NT2/D1 (cell line): Measurements from ENCODE around the gene BTAF1.

Source experiments
- DNase-seq: peaks from one replicate; pipeline ENCODE4 v3.0.0-alpha.2; 2011; ENCODE audit warnings: low read depth, low spot score
- H3K27me3 ChIP-seq: 2 replicates; pipeline ENCODE4 v1.6.0; 2011; ENCODE audit warnings: mild to moderate bottlenecking; ENCODE audit not compliant: insufficient read length, insufficient read depth
- H3K36me3 ChIP-seq: 2 replicates; pipeline ENCODE4 v1.6.1; 2011; ENCODE audit warnings: mild to moderate bottlenecking, low read length, mixed read lengths; ENCODE audit not compliant: insufficient read depth, insufficient read length
- H3K4me1 ChIP-seq: 2 replicates; pipeline ENCODE4 v1.5.1; 2011; ENCODE audit not compliant: insufficient read depth, insufficient read length
- H3K4me3 ChIP-seq: 2 replicates; pipeline ENCODE4 v1.5.1; 2011; ENCODE audit warnings: low read depth; ENCODE audit not compliant: insufficient read length
- H3K9ac ChIP-seq: 2 replicates; pipeline ENCODE4 v1.6.0; 2011; ENCODE audit warnings: low read depth; ENCODE audit not compliant: insufficient read length
- H3K9me3 ChIP-seq: 2 replicates; pipeline ENCODE4 v1.5.1; 2011; ENCODE audit warnings: mild to moderate bottlenecking, low read length; ENCODE audit not compliant: insufficient read depth
- SUZ12 ChIP-seq: IDR thresholded peaks from 2 replicates; pipeline ENCODE4 v1.6.1; 2011; ENCODE audit not compliant: insufficient read length, insufficient read depth; ENCODE audit errors: extremely low read depth
- YY1 ChIP-seq: IDR thresholded peaks from 2 replicates; pipeline ENCODE4 v1.6.1; 2011; ENCODE audit not compliant: insufficient read length, insufficient read depth
- ZNF274 ChIP-seq: IDR thresholded peaks from 2 replicates; pipeline ENCODE4 v1.6.1; 2011; ENCODE audit warnings: mild to moderate bottlenecking, low read depth, low read length

Gene BTAF1

GRCh38 chr10:91983416-91983815 lies 59.8 kb downstream of the BTAF1 start:
- Histone ChIP-seq H3K9ac (no peak overlapping the region), H3K27me3 (no peaks in the 10 kb centered on the region), H3K4me1 (no peaks in the 10 kb centered on the region), H3K9me3 (no peaks in the 10 kb centered on the region; the same call in 1 of the 2 replicates), H3K36me3 (peaks cover 50% of the 10 kb centered on the region), H3K4me3 (no peak overlapping the region)
- no peak for DNase-seq
- TF ChIP-seq ZNF274 (no peak), YY1 (no peak), SUZ12 (no peak)

DNA sequence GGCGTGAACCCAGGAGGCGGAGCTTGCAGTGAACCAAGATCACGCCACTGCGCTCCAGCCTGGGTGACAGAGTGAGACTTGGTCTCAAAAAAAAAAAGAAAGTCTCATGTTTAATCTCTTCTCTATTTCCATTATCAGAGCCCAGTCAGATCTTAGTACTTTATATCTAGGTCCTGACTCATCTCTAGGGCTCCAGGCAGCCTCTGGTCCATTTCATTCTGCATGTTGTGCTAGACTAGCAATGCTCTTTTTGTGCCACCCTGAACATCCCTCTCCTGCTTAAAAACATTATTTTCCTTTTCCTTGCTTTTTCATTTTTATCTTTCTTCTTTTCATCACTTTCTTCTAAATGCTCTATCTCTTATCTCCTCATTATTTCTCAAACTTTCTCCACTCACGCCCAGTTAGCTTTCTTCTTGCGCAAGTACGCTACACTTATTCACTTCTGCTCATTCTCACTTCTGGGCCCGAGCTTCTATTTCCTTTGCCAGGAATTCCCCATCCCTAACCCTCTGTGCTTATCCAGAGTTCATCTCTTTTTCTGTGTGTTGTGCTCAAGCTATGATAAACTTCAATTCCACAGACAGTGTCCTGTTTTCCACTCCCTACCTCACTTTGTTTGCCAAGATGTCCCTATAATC lies 63.9 kb downstream of the BTAF1 start:
- H3K27me3 ChIP-seq, result no peaks in the 10 kb centered on the region
- no peak overlapping the region for H3K9ac ChIP-seq
- no peaks in the 10 kb centered on the region for H3K4me1 ChIP-seq
- H3K4me3 ChIP-seq, result no peak overlapping the region
- peaks cover 53% of the 10 kb centered on the region for H3K36me3 ChIP-seq
- DNase-seq, result no peak
- no peaks in the 10 kb centered on the region; the same call in 1 of the 2 replicates for H3K9me3 ChIP-seq
- TF ChIP-seq YY1 (no peak), SUZ12 (no peak), ZNF274 (no peak)

DNA sequence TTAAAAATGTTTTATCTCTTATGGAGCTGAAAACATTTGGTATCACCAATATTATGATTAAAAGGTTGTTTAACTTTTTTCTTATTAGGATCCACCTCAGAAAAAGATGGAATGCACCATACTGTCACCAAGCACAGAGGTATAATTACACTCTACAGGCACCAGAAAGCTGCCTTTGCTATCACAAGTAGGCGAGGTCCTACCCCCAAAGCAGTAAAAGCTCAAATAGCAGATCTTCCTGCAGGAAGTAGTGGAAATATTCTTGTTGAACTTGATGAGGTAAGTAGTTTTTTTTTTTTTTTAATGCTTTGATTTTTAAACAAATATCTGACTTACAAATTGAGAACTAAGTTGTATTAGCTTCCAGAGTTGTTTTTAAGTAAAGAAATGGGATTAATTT lies 68.5 kb downstream of the BTAF1 start:
- Histone ChIP-seq H3K9ac (no peak overlapping the region), H3K4me1 (no peaks in the 10 kb centered on the region), H3K36me3 (peaks cover 52% of the 10 kb centered on the region), H3K9me3 (no peaks in the 10 kb centered on the region), H3K27me3 (no peaks in the 10 kb centered on the region), H3K4me3 (no peak overlapping the region)
- TF ChIP-seq YY1, result no peak
- no peak for TF ChIP-seq SUZ12
- no peak for TF ChIP-seq ZNF274
- DNase-seq, result no peak

- Histone ChIP-seq H3K9me3 (no peaks in the 10 kb centered on the region), H3K9ac (no peak overlapping the region), H3K4me1 (no peaks in the 10 kb centered on the region), H3K27me3 (no peaks in the 10 kb centered on the region), H3K4me3 (no peak overlapping the region), H3K36me3 (peaks cover 61% of the 10 kb centered on the region)
- TF ChIP-seq YY1, result no peak
- TF ChIP-seq SUZ12, result no peak
- TF ChIP-seq ZNF274, result no peak
- no peak for DNase-seq
Measured at GRCh38 chr10:91996266-91996665, 72.7 kb downstream of the BTAF1 start.

- no peak for DNase-seq
- Histone ChIP-seq H3K4me1 (no peaks in the 10 kb centered on the region), H3K27me3 (no peaks in the 10 kb centered on the region), H3K36me3 (peaks cover 41% of the 10 kb centered on the region), H3K9me3 (no peaks in the 10 kb centered on the region), H3K9ac (no peak overlapping the region), H3K4me3 (no peak overlapping the region)
- no peak for TF ChIP-seq YY1
- TF ChIP-seq ZNF274, result no peak
- no peak for TF ChIP-seq SUZ12
Measured at GRCh38 chr10:92001581-92001980, 78.0 kb downstream of the BTAF1 start.

GRCh38 chr10:92001995-92002394 lies 78.4 kb downstream of the BTAF1 start:
- Histone ChIP-seq H3K27me3 (no peaks in the 10 kb centered on the region), H3K4me3 (no peak overlapping the region), H3K9ac (no peak overlapping the region), H3K9me3 (no peaks in the 10 kb centered on the region), H3K4me1 (no peaks in the 10 kb centered on the region), H3K36me3 (peaks cover 40% of the 10 kb centered on the region)
- TF ChIP-seq ZNF274, result no peak
- TF ChIP-seq YY1, result no peak
- no peak for TF ChIP-seq SUZ12
- no peak for DNase-seq

GRCh38 chr10:92003258-92003657 lies 79.7 kb downstream of the BTAF1 start:
- H3K36me3 ChIP-seq, result peaks cover 33% of the 10 kb centered on the region
- H3K4me3 ChIP-seq, result no peak overlapping the region
- TF ChIP-seq YY1, result no peak
- no peak for TF ChIP-seq SUZ12
- no peak for TF ChIP-seq ZNF274

GRCh38 chr10:92005978-92006377 lies 82.4 kb downstream of the BTAF1 start:
- Histone ChIP-seq H3K9ac (no peak overlapping the region), H3K36me3 (peaks cover 44% of the 10 kb centered on the region), H3K9me3 (no peaks in the 10 kb centered on the region), H3K4me3 (no peak overlapping the region), H3K4me1 (no peaks in the 10 kb centered on the region), H3K27me3 (no peaks in the 10 kb centered on the region)
- no peak for DNase-seq
- no peak for TF ChIP-seq SUZ12
- TF ChIP-seq YY1, result no peak
- no peak for TF ChIP-seq ZNF274

More at GRCh38 chr10:92003258-92003657, 79.7 kb downstream of the BTAF1 start:
- DNase-seq, result no peak
- H3K9ac ChIP-seq, result no peak overlapping the region
- H3K27me3 ChIP-seq, result no peaks in the 10 kb centered on the region
- no peaks in the 10 kb centered on the region for H3K4me1 ChIP-seq
- no peaks in the 10 kb centered on the region for H3K9me3 ChIP-seq
